Measurements from ENCODE around the gene CREBBP.

DNA sequence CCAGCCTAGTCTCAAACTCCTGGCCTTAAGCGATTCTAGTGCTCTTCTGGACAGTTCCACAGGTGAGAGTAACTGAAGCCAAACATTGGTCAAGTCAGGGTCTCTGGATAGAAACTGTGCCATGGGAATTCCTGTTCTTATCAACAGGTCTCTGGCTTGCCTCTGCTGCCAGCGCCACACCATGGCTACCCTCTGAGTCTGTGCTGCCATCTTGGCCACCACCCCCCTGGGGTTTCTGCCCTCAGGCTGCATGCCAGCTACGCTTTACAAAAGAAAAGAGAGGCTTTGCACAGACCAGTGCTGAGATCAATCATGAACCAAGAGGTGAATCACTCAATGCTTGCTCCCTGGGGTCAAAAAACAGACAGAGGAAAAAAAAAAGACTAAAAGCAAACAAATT is 24.4 kb upstream of the CREBBP start:
- TF ChIP-seq CTCF (IDR thresholded peaks at IDR 0.05; ENCODE audit: low read length) (no peak), EZH2 (IDR thresholded peaks at IDR 0.05; ENCODE audit: borderline replicate concordance, low read length) (no peak)
